ENCODE measurements around the gene PRORP.

DNA sequence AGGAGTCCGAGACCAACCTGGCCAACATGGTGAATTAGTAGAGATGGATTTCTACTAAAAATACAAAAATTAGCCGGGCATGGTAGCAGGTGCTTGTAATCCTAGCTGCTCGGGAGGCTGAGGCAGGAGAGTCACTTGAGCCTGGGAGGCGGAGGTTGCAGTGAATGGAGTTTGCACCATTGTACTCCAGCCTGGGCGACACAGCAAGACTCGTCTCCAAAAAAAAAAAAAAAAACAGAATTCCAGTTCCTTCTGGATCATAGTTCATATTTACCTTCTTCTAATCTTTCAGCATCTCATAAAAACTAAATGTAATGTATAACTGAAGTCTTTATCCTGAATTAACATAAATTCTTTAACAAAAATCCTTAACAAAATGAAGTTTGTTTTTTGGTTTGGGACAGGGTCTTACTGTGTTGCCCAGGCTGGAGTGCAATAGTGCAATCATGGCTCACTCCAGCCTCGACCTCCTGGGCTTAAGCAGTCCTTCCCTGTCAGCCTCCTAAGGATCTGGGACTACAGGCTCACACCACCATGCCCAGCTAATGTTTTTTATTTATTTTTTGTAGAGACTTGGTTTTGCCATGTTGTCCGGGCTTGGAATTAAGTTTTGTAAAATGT, 38.7 kb upstream of the PRORP start:
- TF ChIP-seq CTCF (IDR thresholded peaks at IDR 0.05), result no peak
- no peak for TF ChIP-seq POLR2A (IDR thresholded peaks at IDR 0.05)
